ENCODE data around the gene MICU1. TPM values are rescaled to one million over a fixed set of nuclear protein-coding genes. Genes with fewer than 3 reads are reported as not detected.

The MICU1 gene
- total RNA-seq, 3 donors from 2014 or later (not counting 1 experiment from before 2014, with no cell fraction given), result 27.9 to 30.9 (median 29.4) TPM

- H3K4me3 ChIP-seq (ENCODE audit: low read length), result no peak overlapping the region
- H3K4me1 ChIP-seq (ENCODE audit: control insufficient read depth, insufficient read depth, low read length), result peaks cover 57% of the 10 kb centered on the region
- DNase-seq (no peak), ATAC-seq (no peak)
- Mint-ChIP-seq H3K27ac (peak overlapping the region in 1 of 2 donors; percentile 23), H3K9me3 (no peaks in the 10 kb centered on the region), H3K4me3 (no peak overlapping the region), H3K27me3 (ENCODE audit: low read depth in 2 of 2) (no peaks in the 10 kb centered on the region), H3K4me1 (peaks cover 40 to 48% of the 10 kb centered on the region in 2 donors), H3K36me3 (no peaks in the 10 kb centered on the region)
- H3K9me3 ChIP-seq (ENCODE audit: control insufficient read depth, insufficient read depth, low read length), result no peaks in the 10 kb centered on the region
- TF ChIP-seq CTCF (IDR thresholded peaks at IDR 0.05), result no peak
- no peaks in the 10 kb centered on the region for H3K27me3 ChIP-seq (ENCODE audit: control insufficient read depth, insufficient read depth, low read length)
- H3K36me3 ChIP-seq (ENCODE audit: control insufficient read depth, insufficient read depth, low read length), result peaks cover 31% of the 10 kb centered on the region
- intact Hi-C loops (cut with micrococcal nuclease), result no loop called here
- 99% methylated on average over 6 of the region's 7 CpGs for WGBS (ENCODE audit: insufficient coverage)
- no peak overlapping the region for H3K27ac ChIP-seq (ENCODE audit: low read length)
Measured at GRCh38 chr10:72338180-72338579, 287.7 kb downstream of the MICU1 start.

GRCh38 chr10:72337722-72338121 lies 288.2 kb downstream of the MICU1 start:
- Histone ChIP-seq H3K36me3 (ENCODE audit: control insufficient read depth, insufficient read depth, low read length) (peaks cover 28% of the 10 kb centered on the region), H3K4me1 (ENCODE audit: control insufficient read depth, insufficient read depth, low read length) (peaks cover 62% of the 10 kb centered on the region), H3K4me3 (ENCODE audit: low read length) (no peak overlapping the region), H3K27ac (ENCODE audit: low read length) (no peak overlapping the region), H3K9me3 (ENCODE audit: control insufficient read depth, insufficient read depth, low read length) (no peaks in the 10 kb centered on the region), H3K27me3 (ENCODE audit: control insufficient read depth, insufficient read depth, low read length) (no peaks in the 10 kb centered on the region)
- 95% methylated on average over 9 of the region's 9 CpGs for WGBS (ENCODE audit: insufficient coverage)
- H3K27ac Mint-ChIP-seq, result peak overlapping the region in 1 of 2 donors; percentile 23
- no peak for DNase-seq
- no peaks in the 10 kb centered on the region for H3K9me3 Mint-ChIP-seq
- peaks cover 45 to 52% of the 10 kb centered on the region in 2 donors for H3K4me1 Mint-ChIP-seq
- intact Hi-C loops (cut with micrococcal nuclease), result loop anchor here (1.0 kb wide), 1 partner anchor 205 kb away; no protein-coding TSS in a partner anchor
- no peak for ATAC-seq
- no peak overlapping the region for H3K4me3 Mint-ChIP-seq
- TF ChIP-seq CTCF (IDR thresholded peaks at IDR 0.05), result no peak
- no peaks in the 10 kb centered on the region for H3K27me3 Mint-ChIP-seq (ENCODE audit: low read depth in 2 of 2)
- no peaks in the 10 kb centered on the region for H3K36me3 Mint-ChIP-seq

GRCh38 chr10:72337039-72337629 lies 288.7 kb downstream of the MICU1 start:
- Histone ChIP-seq H3K9me3 (ENCODE audit: control insufficient read depth, insufficient read depth, low read length) (no peaks in the 10 kb centered on the region), H3K4me1 (ENCODE audit: control insufficient read depth, insufficient read depth, low read length) (peaks cover 67% of the 10 kb centered on the region), H3K4me3 (ENCODE audit: low read length) (no peak overlapping the region), H3K36me3 (ENCODE audit: control insufficient read depth, insufficient read depth, low read length) (peaks cover 24% of the 10 kb centered on the region), H3K27ac (ENCODE audit: low read length) (peak overlapping the region; percentile 16), H3K27me3 (ENCODE audit: control insufficient read depth, insufficient read depth, low read length) (no peaks in the 10 kb centered on the region)
- WGBS (ENCODE audit: insufficient coverage), result 37% methylated on average over 5 of the region's 5 CpGs
- peaks cover 46 to 54% of the 10 kb centered on the region in 2 donors for H3K4me1 Mint-ChIP-seq
- intact Hi-C loops (cut with micrococcal nuclease), result loop anchor here (1.0 kb wide), 1 partner anchor 205 kb away; no protein-coding TSS in a partner anchor
- H3K36me3 Mint-ChIP-seq, result no peaks in the 10 kb centered on the region
- no peaks in the 10 kb centered on the region for H3K9me3 Mint-ChIP-seq
- TF ChIP-seq CTCF (IDR thresholded peaks at IDR 0.05), result peak; percentile 98
- ATAC-seq, result peak in 2 of 3 donors; percentile 13 to 21
- no peak overlapping the region for H3K4me3 Mint-ChIP-seq
- peak overlapping the region; percentile 96 to 97 for H3K27ac Mint-ChIP-seq
- H3K27me3 Mint-ChIP-seq (ENCODE audit: low read depth in 2 of 2), result no peaks in the 10 kb centered on the region
- DNase-seq, result peak; percentile 73 to 83

All from natural killer cell (primary cell).